HepG2 (cell line): Measurements from ENCODE around the gene GPT2. TPM values are rescaled to one million over a fixed set of nuclear protein-coding genes. Genes with fewer than 3 reads are reported as not detected.
A peak's percentile ranks its signal among the peaks of the same experiment; 100 is the strongest.

ENCODE experiments used
- ATAC-seq: fragments of 200-7000 bp; cut with Tn5 transposase; 3 replicates; pipeline ENCODE4 v1.9.1; 2020; ENCODE audit warnings: mild to moderate bottlenecking, moderate library complexity
- BruUV-seq: library from RNA; stranded (reverse); fragments of 400-500 nt; replicated peaks from 2 replicates; lab custom pipeline; 2021; lab: Mats Ljungman, UMichigan
- CTCF ChIA-PET: fragments of 300-600 bp; formaldehyde crosslinking; extraction: SDS; loops from one replicate; lab custom pipeline; 2021; ENCODE audit warnings: low total read pairs, inconsistent platforms, low intra/inter-chr PET ratio; lab: Yijun Ruan, JAX
- POLR2A ChIA-PET: fragments of 350-600 bp; sonication (Branson Sonifier 250); formaldehyde crosslinking; loops from one replicate; lab custom pipeline; 2020; ENCODE audit warnings: antibody characterized with exemption, inconsistent platforms; lab: Yijun Ruan, JAX
- DNase-seq: peaks from one replicate; pipeline ENCODE4 v3.0.0-alpha.2; 2015; ENCODE audit warnings: low spot score
- FAIRE-seq: peaks from 3 replicates; lab custom pipeline; 2011; peaks lifted over from hg19 to GRCh38; lab: Jason Lieb, UNC
- H2AFZ ChIP-seq: one replicate; pipeline ENCODE4 v1.6.1; 2011; ENCODE audit warnings: low read length, inconsistent platforms
- H3K27ac ChIP-seq: fragments of 300-600 bp; 3 replicates; pipeline ENCODE4 v1.8.0; 2011; ENCODE audit warnings: mixed run types, mild to moderate bottlenecking, mixed read lengths, low read length, inconsistent platforms; ENCODE audit not compliant: insufficient read depth; ENCODE audit errors: extremely low read length
- H3K27me3 ChIP-seq, 2 experiments: fragments of 200-600 bp in 1 of 2; 2 replicates in 1 of 2; 3 replicates in 1 of 2; pipeline versions ENCODE4 v1.6.0 to v1.8.0; 2011; ENCODE audit warnings: low read length in 2 of 2, mild to moderate bottlenecking in 2 of 2, moderate library complexity in 2 of 2, inconsistent platforms in 1 of 2; ENCODE audit not compliant: insufficient read depth in 2 of 2, control insufficient read depth in 1 of 2
- H3K36me3 ChIP-seq, 2 experiments: fragments of 200-600 bp in 1 of 2; replicated peaks in 1 of 2; 2 replicates in 1 of 2; 3 replicates in 1 of 2; pipeline versions ENCODE4 v1.5.1 to v1.8.0; 2011; ENCODE audit warnings: low read length in 2 of 2, inconsistent platforms in 1 of 2; ENCODE audit not compliant: insufficient read depth in 2 of 2, control insufficient read depth in 1 of 2
- H3K4me1 ChIP-seq: 2 replicates; pipeline ENCODE4 v1.5.1; 2012; ENCODE audit warnings: low read length, inconsistent platforms; ENCODE audit not compliant: insufficient read depth
- H3K4me2 ChIP-seq: 2 replicates; pipeline ENCODE4 v1.6.0; 2011; ENCODE audit warnings: low read depth, low read length, inconsistent platforms
- H3K4me3 ChIP-seq, 3 experiments: fragments of 200-600 bp in 1 of 3; sonication (generic), shearing (Covaris generic) in 1 of 3; replicated peaks in 1 of 3; 2 replicates each; pipeline ENCODE4 v1.5.1; 2011 to 2016; ENCODE audit warnings: low read length in 3 of 3, inconsistent platforms in 2 of 3, low read depth in 2 of 3, mild to moderate bottlenecking in 2 of 3, control low read depth in 1 of 3, mixed read lengths in 1 of 3; ENCODE audit not compliant: insufficient read depth in 1 of 3
- H3K79me2 ChIP-seq: one replicate; pipeline ENCODE4 v1.6.1; 2011; ENCODE audit warnings: low read length, inconsistent platforms; ENCODE audit not compliant: insufficient read depth
- H3K9ac ChIP-seq: 2 replicates; pipeline ENCODE4 v1.6.0; 2011; ENCODE audit warnings: mild to moderate bottlenecking, low read depth, low read length, inconsistent platforms; ENCODE audit not compliant: insufficient read depth
- H3K9me3 ChIP-seq: 2 replicates; pipeline ENCODE4 v1.5.1; 2012; ENCODE audit warnings: mild to moderate bottlenecking, low read length
- H4K20me1 ChIP-seq: 2 replicates; pipeline ENCODE4 v1.6.0; 2011; ENCODE audit warnings: inconsistent platforms, mild to moderate bottlenecking, low read length, moderate library complexity; ENCODE audit not compliant: insufficient read depth
- CEBPB ChIP-seq: IDR thresholded peaks from 2 replicates; pipeline ENCODE4 v1.6.1; 2011; ENCODE audit warnings: low read depth, low read length, improper control_type of control experiment, borderline replicate concordance
- HNRNPH1 ChIP-seq: fragments of 200-400 bp; formaldehyde crosslinking; optimal IDR thresholded peaks from 2 replicates; pipeline ENCODE3; 2017; ENCODE audit warnings: mild to moderate bottlenecking, low read depth, low read length
- SALL2 ChIP-seq: sonication (generic); formaldehyde crosslinking; IDR thresholded peaks from 2 replicates; pipeline ENCODE4 v1.8.1; 2023; ENCODE audit warnings: mild to moderate bottlenecking, missing genetic modification reagents, inconsistent platforms
- SSRP1 ChIP-seq: IDR thresholded peaks from 2 replicates; pipeline ENCODE4 v1.6.1; 2016; ENCODE audit warnings: control low read depth
- THAP11 ChIP-seq: IDR thresholded peaks from 2 replicates; pipeline ENCODE4 v1.6.1; 2016; ENCODE audit warnings: missing biosample characterization, missing genetic modification reagents
- ZNF207 ChIP-seq: fragments of 450-650 bp; IDR thresholded peaks from 2 replicates; pipeline ENCODE4 v1.6.1; 2016; ENCODE audit warnings: antibody characterized with exemption, borderline replicate concordance
- ZNF383 ChIP-seq: sonication (generic); formaldehyde crosslinking; IDR thresholded peaks from 2 replicates; pipeline ENCODE4 v1.4.0; 2020; ENCODE audit warnings: missing genetic modification reagents, mild to moderate bottlenecking, borderline replicate concordance
- WGBS: methylation state at CpG from one replicate; pipeline ENCODE4 v1.1.6; 2017; ENCODE audit warnings: low lambda C conversion rate; 5-methylcytosine and 5-hydroxymethylcytosine counted together
- in situ Hi-C: cut with HindIII; loops from 2 replicates; pipeline ENCODE4 v1.10.0; 2017; ENCODE audit warnings: low pct_unique_long_range_greater_than_20kb; ENCODE audit not compliant: extremely low pct_ligation_motif_present
- intact Hi-C: fragments of 100-400 bp; cut with micrococcal nuclease; formaldehyde crosslinking; loops from one replicate; pipeline ENCODE4 v1.10.0; 2022; ENCODE audit not compliant: unreplicated experiment
- polyA plus RNA-seq, 8 experiments: library from polyadenylated mRNA; depleted of rRNA in 3 of 8; stranded (reverse) in 7 of 8; unstranded in 1 of 8; fragments of >200 nt; fragmentation: Illumina TruSeq in 4 of 8; extraction: Trizol in 4 of 8; gene quantifications; 2 replicates each; pipeline versions ENCODE4 v1.2.1 to v1.2.3, GENCODE V29; 2011 to 2016; ENCODE audit warnings: low read depth in 4 of 8, missing spikeins in 1 of 8, mixed read lengths in 1 of 8; ENCODE audit not compliant: insufficient read depth in 1 of 8
- total RNA-seq, 5 experiments: library from RNA; depleted of rRNA; stranded (reverse); fragments of >200 nt; fragmentation: Illumina TruSeq; extraction: Trizol; gene quantifications; 2 replicates each; pipeline ENCODE4 v1.2.3, GENCODE V29; 2016; ENCODE audit warnings: low read depth in 1 of 5
- TF ChIP-seq, protein P1 (sequence below): IDR thresholded peaks from 2 replicates; pipeline ENCODE4 v1.6.1; 2018; ENCODE audit warnings: missing genetic modification reagents
- TF ChIP-seq, protein P2 (sequence below): sonication (generic); formaldehyde crosslinking; IDR thresholded peaks from 2 replicates; pipeline ENCODE4 v1.4.0; 2020; ENCODE audit warnings: missing genetic modification reagents
- TF ChIP-seq, protein P3 (sequence below): sonication (generic); formaldehyde crosslinking; IDR thresholded peaks from 2 replicates; pipeline ENCODE4 v1.4.0; 2020; ENCODE audit warnings: missing genetic modification reagents

The GPT2 gene
- total and polyA plus RNA-seq, 2 of the 13 experiments (the other 11 are each of a cell fraction or from before 2014, with no cell fraction given) = 138 to 267 TPM

DNA sequence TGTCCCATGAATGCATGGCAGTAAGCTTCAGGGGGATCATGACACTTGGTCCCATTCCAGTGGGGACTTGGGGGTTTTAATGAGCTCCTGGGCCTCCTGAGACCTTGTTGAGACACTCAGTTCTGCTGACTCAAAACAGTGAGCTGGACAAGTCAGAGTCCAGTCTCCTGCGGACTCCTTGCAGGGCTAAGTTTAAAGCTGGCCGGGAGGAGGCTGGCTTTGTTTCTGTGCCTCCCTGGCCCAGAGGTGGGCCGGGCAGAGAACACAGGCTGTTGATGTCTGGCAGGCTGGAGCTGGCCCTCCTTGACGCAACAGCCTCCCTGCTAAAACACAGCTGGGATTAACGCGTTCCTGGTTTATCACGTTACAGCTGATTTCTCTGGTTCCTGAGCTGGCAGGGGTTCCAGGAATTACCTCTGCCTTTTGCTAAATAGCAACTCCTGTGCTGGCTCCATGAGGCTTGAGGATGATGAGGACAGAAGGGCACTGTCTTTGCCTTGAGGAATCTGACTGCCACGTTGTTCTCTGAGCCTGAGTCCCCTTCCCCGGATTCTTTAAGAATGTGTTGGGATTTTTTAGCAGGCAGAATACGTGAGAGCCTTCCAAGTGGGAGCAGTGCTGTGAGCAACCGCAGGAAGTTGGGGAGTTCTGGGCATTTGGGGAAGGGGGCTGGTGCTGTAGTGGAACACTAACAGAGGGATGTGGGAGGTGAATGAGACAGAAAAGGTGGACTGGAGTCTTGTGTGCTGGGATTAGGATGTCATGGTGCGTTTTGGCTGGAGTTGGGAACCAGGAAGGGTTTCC lies 2.0 kb downstream of the GPT2 start:
- intact Hi-C loops (loop anchor here (2.0 kb wide), 1 partner anchor 31 kb away; no protein-coding TSS in a partner anchor), in situ Hi-C loops (no loop called here)
- H3K27me3 ChIP-seq = no peaks in the 10 kb centered on the region; a peak in 1 of 5 replicates
- CTCF ChIA-PET = no interaction called here
- BruUV-seq = no TSS peak
- peaks cover 69% of the 10 kb centered on the region for H3K79me2 ChIP-seq
- H3K4me1 ChIP-seq = peaks cover 82% of the 10 kb centered on the region
- POLR2A ChIA-PET = interaction anchor here (0.9 to 11.8 kb wide), 8 partner anchors 9 to 1280 kb away, joined by 3 to 306 read pairs (median 48); no protein-coding TSS in a partner anchor
- no peak for DNase-seq
- WGBS = 17% methylated on average over 9 of the region's 12 CpGs
- ATAC-seq = no peak
- H3K9ac ChIP-seq = peak overlapping the region; percentile 89
- H3K36me3 ChIP-seq = peaks cover 10 to 36% of the 10 kb centered on the region in 2 experiments
- H4K20me1 ChIP-seq = peaks cover 50% of the 10 kb centered on the region
- peak; percentile 54 for FAIRE-seq
- peak overlapping the region; percentile 87 to 99 (median 99) for H3K4me3 ChIP-seq
- H3K4me2 ChIP-seq = peak overlapping the region; percentile 76
- H3K9me3 ChIP-seq = no peaks in the 10 kb centered on the region
- H2AFZ ChIP-seq = no peak overlapping the region
- H3K27ac ChIP-seq = peak overlapping the region; percentile 70
- TF ChIP-seq SALL2 (CRISPR knock-in tag) = 0 out of 2 replicates have a peak, but pooled peaks have one; percentile 8
- no peak for TF ChIP-seq HNRNPH1
- TF ChIP-seq, protein P1, sequence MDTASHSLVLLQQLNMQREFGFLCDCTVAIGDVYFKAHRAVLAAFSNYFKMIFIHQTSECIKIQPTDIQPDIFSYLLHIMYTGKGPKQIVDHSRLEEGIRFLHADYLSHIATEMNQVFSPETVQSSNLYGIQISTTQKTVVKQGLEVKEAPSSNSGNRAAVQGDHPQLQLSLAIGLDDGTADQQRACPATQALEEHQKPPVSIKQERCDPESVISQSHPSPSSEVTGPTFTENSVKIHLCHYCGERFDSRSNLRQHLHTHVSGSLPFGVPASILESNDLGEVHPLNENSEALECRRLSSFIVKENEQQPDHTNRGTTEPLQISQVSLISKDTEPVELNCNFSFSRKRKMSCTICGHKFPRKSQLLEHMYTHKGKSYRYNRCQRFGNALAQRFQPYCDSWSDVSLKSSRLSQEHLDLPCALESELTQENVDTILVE = peak; percentile 53; the same call in 1 of the 2 replicates
- no peak for TF ChIP-seq ZNF207
- TF ChIP-seq, protein P2, sequence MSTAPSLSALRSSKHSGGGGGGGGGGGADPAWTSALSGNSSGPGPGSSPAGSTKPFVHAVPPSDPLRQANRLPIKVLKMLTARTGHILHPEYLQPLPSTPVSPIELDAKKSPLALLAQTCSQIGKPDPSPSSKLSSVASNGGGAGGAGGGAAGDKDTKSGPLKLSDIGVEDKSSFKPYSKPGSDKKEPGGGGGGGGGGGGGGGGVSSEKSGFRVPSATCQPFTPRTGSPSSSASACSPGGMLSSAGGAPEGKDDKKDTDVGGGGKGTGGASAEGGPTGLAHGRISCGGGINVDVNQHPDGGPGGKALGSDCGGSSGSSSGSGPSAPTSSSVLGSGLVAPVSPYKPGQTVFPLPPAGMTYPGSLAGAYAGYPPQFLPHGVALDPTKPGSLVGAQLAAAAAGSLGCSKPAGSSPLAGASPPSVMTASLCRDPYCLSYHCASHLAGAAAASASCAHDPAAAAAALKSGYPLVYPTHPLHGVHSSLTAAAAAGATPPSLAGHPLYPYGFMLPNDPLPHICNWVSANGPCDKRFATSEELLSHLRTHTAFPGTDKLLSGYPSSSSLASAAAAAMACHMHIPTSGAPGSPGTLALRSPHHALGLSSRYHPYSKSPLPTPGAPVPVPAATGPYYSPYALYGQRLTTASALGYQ (CRISPR knock-in tag) = peak; percentile 6; the same call in 1 of the 2 replicates
- 0 out of 2 replicates have a peak, but pooled peaks have one; percentile 17 for TF ChIP-seq SSRP1
- TF ChIP-seq CEBPB = 0 out of 2 replicates have a peak, but pooled peaks have one; percentile 10
- TF ChIP-seq, protein P3, sequence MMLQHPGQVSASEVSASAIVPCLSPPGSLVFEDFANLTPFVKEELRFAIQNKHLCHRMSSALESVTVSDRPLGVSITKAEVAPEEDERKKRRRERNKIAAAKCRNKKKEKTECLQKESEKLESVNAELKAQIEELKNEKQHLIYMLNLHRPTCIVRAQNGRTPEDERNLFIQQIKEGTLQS (CRISPR knock-in tag) = peak; percentile 35; the same call in 1 of the 2 replicates
- TF ChIP-seq THAP11 (CRISPR knock-in tag) = peak; percentile 48; the same call in 1 of the 2 replicates
- 0 out of 2 replicates have a peak, but pooled peaks have one; percentile 81 for TF ChIP-seq ZNF383 (CRISPR knock-in tag)
